ENCODE measurements around the gene GFPT1.

GFPT1 gene

DNA sequence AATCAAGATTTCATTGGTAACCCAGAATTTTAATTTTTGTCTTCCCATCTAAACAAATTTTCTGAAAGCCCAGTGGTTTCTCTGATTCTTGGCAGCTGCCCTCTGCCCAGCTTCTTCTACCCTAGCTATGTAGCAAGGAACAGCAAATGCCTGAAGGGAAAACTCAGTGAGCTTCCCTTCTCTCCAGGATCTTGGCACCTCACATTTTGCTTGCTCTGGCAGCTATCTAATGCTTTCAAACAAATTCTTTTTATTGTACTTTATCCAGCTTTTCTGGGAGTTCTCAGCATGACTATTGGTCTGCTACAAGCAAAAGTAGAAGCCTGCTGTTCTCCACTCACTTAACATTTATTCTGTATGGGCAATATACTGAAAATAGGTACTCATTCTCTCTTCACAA is 18.3 kb upstream of the GFPT1 start:
- Histone ChIP-seq H3K4me1 (no peaks in the 10 kb centered on the region), H3K27ac (no peak overlapping the region), H3K27me3 (no peaks in the 10 kb centered on the region), H3K9me3 (peaks cover 33% of the 10 kb centered on the region), H3K4me2 (no peak overlapping the region), H3K9ac (no peak overlapping the region), H3K4me3 (no peak overlapping the region), H3K36me3 (peaks cover 73% of the 10 kb centered on the region), H4K20me1 (no peaks in the 10 kb centered on the region)
- no peak for TF ChIP-seq Cebpa-rat (IDR thresholded peaks at IDR 0.05)

DNA sequence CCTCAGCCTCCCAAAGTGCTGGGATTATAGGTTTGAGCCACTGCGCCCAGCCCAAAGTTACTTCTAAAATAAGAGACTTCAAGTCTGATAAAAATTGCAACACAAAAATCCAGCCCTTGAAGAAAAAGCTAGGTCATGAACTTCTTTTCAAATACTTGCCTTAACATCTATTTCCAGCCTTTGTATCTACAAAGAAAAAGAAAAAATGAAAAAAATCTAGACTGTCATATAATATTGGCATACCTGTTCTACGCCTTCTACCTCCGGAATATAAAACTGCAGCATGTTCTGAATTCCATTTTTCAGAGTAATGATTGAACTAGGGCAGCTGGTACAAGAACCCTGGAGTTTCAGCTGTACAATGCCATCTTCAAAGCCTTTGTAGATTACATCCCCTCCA is 13.1 kb upstream of the GFPT1 start:
- H3K27ac ChIP-seq = no peak overlapping the region
- H3K9ac ChIP-seq = no peak overlapping the region
- H3K4me3 ChIP-seq = no peak overlapping the region
- H4K20me1 ChIP-seq = no peaks in the 10 kb centered on the region
- H3K4me2 ChIP-seq = no peak overlapping the region
- no peaks in the 10 kb centered on the region for H3K4me1 ChIP-seq
- no peak for TF ChIP-seq Cebpa-rat (IDR thresholded peaks at IDR 0.05)
- no peaks in the 10 kb centered on the region for H3K27me3 ChIP-seq
- H3K9me3 ChIP-seq = peaks cover 20% of the 10 kb centered on the region
- H3K36me3 ChIP-seq = peaks cover 76% of the 10 kb centered on the region

DNA sequence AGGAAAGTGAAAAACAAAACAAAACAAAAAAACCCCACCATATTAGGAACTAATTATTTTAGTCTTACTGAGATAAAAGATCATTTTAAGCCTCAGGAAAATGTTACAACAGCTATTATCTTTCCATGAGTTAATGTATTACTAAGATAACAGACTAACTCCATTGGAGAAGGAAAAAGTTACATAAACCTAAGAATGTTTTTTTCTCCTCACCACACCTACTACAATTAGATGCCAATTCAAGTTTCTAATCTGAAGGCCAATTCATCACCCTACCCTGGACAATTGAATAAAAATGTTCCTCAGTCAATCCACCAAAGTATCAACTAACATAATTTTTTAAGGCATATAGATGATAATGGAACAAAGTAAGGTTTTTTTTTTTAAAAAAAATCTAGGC is 10.2 kb upstream of the GFPT1 start:
- Histone ChIP-seq H4K20me1 (no peaks in the 10 kb centered on the region), H3K27me3 (no peaks in the 10 kb centered on the region), H3K4me1 (no peaks in the 10 kb centered on the region), H3K36me3 (peaks cover 65% of the 10 kb centered on the region), H3K4me3 (no peak overlapping the region), H3K27ac (no peak overlapping the region), H3K4me2 (no peak overlapping the region), H3K9ac (no peak overlapping the region), H3K9me3 (no peaks in the 10 kb centered on the region)
- TF ChIP-seq Cebpa-rat (IDR thresholded peaks at IDR 0.05) = no peak

DNA sequence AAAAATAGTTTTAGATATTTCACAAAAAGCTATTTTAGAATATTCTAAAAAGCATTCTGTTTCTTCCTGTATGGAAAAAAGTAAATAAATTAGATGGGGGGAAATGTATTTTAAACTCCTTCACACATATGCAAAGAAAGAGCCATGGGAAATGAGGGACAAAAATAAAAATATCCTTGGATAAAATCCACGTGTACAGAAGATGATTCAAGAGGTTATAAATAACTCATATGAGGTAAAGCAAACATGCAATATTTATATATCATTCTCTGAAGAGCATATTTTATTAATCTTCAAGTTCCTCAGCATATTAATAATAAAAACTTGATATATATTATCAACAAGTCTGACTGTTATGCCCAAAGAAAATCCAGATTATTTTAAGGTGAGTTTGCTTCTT is 8.8 kb upstream of the GFPT1 start:
- Histone ChIP-seq H3K4me3 (no peak overlapping the region), H3K36me3 (peaks cover 60% of the 10 kb centered on the region), H3K27me3 (no peaks in the 10 kb centered on the region), H3K4me2 (no peak overlapping the region), H3K27ac (no peak overlapping the region), H3K9ac (no peak overlapping the region), H4K20me1 (no peaks in the 10 kb centered on the region), H3K9me3 (no peaks in the 10 kb centered on the region), H3K4me1 (no peaks in the 10 kb centered on the region)
- no peak for TF ChIP-seq Cebpa-rat (IDR thresholded peaks at IDR 0.05)

DNA sequence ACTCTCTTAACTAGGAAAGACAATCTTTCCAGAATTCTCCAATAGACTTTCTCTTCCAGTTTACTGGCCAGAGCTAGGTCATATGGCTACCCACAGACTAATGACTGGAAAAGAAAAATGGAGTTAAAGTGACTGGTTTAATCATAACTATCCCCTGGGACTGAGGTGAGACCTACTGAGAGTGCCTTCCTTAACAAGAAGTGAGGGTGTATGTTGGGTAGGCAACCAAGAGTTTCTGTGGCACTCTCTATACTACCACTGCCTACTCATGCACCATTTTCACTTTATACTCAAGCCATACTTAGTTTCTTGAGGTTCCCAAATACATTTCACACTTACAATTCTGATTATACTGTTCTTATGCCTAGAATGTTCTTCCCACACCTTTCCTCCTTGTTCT is 6.9 kb upstream of the GFPT1 start:
- H3K9ac ChIP-seq = no peak overlapping the region
- no peaks in the 10 kb centered on the region for H3K9me3 ChIP-seq
- H3K36me3 ChIP-seq = peaks cover 46% of the 10 kb centered on the region
- no peak for TF ChIP-seq Cebpa-rat (IDR thresholded peaks at IDR 0.05)
- no peak overlapping the region for H3K4me3 ChIP-seq
- no peaks in the 10 kb centered on the region for H4K20me1 ChIP-seq
- H3K27ac ChIP-seq = no peak overlapping the region
- H3K4me1 ChIP-seq = no peaks in the 10 kb centered on the region
- H3K27me3 ChIP-seq = no peaks in the 10 kb centered on the region
- H3K4me2 ChIP-seq = no peak overlapping the region

DNA sequence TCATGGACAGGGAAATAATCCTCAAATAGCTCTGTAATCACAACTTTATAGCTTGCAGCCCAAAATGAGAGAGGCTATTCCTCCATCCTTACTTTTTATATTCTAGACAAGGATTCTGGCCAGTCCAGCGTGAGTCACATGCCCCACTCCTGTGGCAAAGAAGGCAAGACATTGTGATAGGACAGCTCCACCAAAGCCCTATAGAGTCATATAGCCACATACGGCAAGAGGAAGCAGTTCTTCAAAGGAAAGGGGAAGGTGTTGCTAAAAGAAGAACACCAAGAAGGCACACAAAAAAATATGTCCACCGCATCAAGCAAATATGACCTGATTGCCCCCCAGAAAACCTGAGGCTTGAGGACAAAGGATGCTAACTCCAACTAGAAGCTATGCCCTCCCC is 3.4 kb upstream of the GFPT1 start:
- Histone ChIP-seq H3K9me3 (no peaks in the 10 kb centered on the region), H3K27ac (no peak overlapping the region), H3K27me3 (no peaks in the 10 kb centered on the region), H3K9ac (no peak overlapping the region), H3K4me3 (no peak overlapping the region), H3K4me1 (peaks cover 18% of the 10 kb centered on the region), H3K4me2 (no peak overlapping the region), H4K20me1 (peaks cover 10% of the 10 kb centered on the region; the same call in 1 of the 2 replicates), H3K36me3 (peaks cover 22% of the 10 kb centered on the region)
- no peak for TF ChIP-seq Cebpa-rat (IDR thresholded peaks at IDR 0.05)

DNA sequence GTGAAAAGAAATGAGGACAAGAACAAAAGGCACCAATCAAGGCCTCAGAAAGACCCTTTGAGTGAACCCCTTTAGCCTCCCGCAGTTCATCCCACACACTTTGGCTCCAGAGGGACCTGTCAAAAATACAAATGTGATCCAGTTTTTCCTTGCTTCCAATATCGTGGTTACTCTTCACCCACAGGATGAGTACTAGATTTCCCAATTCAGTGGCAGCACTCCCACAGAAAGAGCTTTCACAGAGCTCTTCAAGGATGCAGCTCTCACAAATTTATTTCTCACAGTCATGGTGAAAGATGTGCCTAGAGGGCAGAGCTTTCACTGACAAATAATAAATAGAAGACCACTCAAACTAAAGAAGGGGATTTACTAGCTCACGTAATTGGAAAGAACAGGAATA is 3.0 kb upstream of the GFPT1 start:
- Histone ChIP-seq H3K9ac (no peak overlapping the region), H3K27me3 (no peaks in the 10 kb centered on the region), H3K4me3 (no peak overlapping the region), H3K27ac (no peak overlapping the region), H3K4me2 (no peak overlapping the region), H3K36me3 (peaks cover 17% of the 10 kb centered on the region), H4K20me1 (peaks cover 15% of the 10 kb centered on the region; the same call in 1 of the 2 replicates), H3K9me3 (no peaks in the 10 kb centered on the region), H3K4me1 (peaks cover 22% of the 10 kb centered on the region)
- no peak for TF ChIP-seq Cebpa-rat (IDR thresholded peaks at IDR 0.05)

DNA sequence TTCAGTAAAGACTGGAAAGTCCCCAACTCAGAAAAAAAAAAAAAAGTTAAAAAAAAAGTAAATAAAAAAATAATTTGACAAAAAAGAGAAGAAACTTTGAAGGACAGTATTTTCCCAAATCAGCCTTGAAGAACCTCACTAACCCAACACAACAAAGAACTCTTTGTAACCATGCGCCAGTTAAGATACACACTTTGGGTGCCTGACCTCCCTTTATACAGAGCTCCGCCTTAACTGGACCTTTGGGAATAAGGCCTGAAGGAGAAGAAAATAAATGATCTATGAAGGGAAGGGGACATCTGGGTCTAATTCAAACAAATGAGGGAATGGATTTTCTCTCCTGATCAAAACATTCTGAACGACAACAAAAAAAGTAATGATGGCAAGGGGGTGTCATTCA is 2.2 kb upstream of the GFPT1 start:
- TF ChIP-seq Cebpa-rat (IDR thresholded peaks at IDR 0.05) = no peak
- H3K4me1 ChIP-seq = peaks cover 30% of the 10 kb centered on the region
- H3K27ac ChIP-seq = no peak overlapping the region
- no peak overlapping the region for H3K4me2 ChIP-seq
- peaks cover 22% of the 10 kb centered on the region; the same call in 1 of the 2 replicates for H4K20me1 ChIP-seq
- H3K36me3 ChIP-seq = peaks cover 10% of the 10 kb centered on the region
- H3K4me3 ChIP-seq = no peak overlapping the region
- H3K9me3 ChIP-seq = no peaks in the 10 kb centered on the region
- H3K9ac ChIP-seq = no peak overlapping the region
- H3K27me3 ChIP-seq = no peaks in the 10 kb centered on the region

DNA sequence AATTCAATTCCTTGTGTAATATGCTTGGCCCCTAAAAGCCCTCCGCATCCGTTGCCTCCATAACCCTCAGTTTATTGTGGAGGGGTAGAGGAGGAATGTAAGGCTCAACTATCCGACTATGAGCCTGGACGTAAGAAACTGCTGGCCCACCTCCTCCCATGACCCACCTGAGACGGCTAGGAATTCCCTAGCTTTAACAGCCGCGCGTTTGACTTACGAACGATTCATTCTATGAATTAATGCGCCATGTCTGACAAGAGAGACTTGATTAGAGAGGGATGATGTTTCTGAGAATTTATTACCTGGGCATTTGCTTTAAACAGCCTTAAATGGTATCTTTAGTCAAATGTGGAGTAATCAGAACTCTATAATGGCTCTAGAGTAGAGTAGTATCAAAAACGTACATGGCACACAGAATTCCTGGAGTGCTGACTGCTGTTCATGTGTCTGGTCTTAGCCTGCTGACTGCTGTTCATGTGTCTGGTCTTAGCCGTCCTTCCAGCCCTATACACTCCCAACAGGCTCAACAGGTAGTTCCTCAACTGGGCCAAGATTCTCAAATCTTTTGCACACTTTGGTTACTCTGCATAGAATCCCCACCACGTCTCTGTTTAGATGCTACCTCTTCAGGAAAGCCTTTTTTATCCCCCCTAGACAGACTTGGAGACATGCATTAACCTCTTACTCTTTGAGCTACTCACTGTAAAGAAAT is 899 bp upstream of the GFPT1 start:
- Histone ChIP-seq H3K4me3 (peak overlapping the region; percentile 84), H3K36me3 (no peaks in the 10 kb centered on the region), H3K4me1 (peaks cover 42% of the 10 kb centered on the region), H3K27ac (peak overlapping the region; percentile 76), H3K9ac (peak overlapping the region; percentile 80), H3K9me3 (no peaks in the 10 kb centered on the region), H3K27me3 (no peaks in the 10 kb centered on the region), H3K4me2 (peak overlapping the region; percentile 87), H4K20me1 (peaks cover 34% of the 10 kb centered on the region)
- TF ChIP-seq Cebpa-rat (IDR thresholded peaks at IDR 0.05) = no peak

DNA sequence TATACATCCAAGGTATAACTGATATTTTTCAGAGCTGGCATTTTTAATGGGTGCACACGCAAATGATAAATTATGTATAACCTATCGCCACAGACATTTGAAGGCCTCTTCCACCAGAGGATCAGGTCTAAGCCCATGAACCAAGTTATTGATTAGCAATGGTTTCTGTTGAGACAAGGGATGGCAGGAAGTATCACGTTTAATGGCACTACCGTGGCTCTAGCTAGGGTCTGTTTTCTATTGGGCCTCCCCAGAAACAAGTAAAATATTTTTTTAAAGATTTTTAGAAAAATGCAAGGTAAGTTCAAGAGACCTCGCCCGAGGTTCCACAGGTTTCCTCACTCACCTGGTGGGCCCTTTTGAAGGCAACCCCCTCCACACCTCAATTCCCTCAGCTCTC is 667 bp downstream of the GFPT1 start:
- H3K27ac ChIP-seq = peak overlapping the region; percentile 76
- peaks cover 50% of the 10 kb centered on the region for H4K20me1 ChIP-seq
- H3K27me3 ChIP-seq = no peaks in the 10 kb centered on the region
- TF ChIP-seq Cebpa-rat (IDR thresholded peaks at IDR 0.05) = no peak
- peaks cover 58% of the 10 kb centered on the region for H3K4me1 ChIP-seq
- no peaks in the 10 kb centered on the region for H3K9me3 ChIP-seq
- peak overlapping the region; percentile 80 for H3K9ac ChIP-seq
- H3K4me2 ChIP-seq = peak overlapping the region; percentile 87
- H3K4me3 ChIP-seq = peak overlapping the region; percentile 84
- 0 out of 2 replicates have a peak, but pooled peaks cover 5% of the 10 kb centered on the region for H3K36me3 ChIP-seq
